Subcutaneous abdominal adipose tissue (tissue), 5 donors: ENCODE data around the gene SLAIN2.
A peak's percentile ranks its signal among the peaks of the same experiment; 100 is the strongest.
"Not testable (repeated sequence)": the region's sequence is repeated elsewhere in the genome, so short reads cannot be mapped to it uniquely, and the experiment has no call there.

Source experiments
- H3K27ac ChIP-seq: one replicate; pipeline ENCODE4 v1.7.0; 2013; ENCODE audit warnings: low read depth, mild to moderate bottlenecking, inconsistent platforms, low read length, moderate library complexity
- H3K27me3 ChIP-seq, 5 donors: one replicate each; pipeline ENCODE4 v1.7.0; 2013; ENCODE audit warnings: low read length in 5 of 5, inconsistent platforms in 1 of 5; ENCODE audit not compliant: control insufficient read depth in 5 of 5, insufficient read depth in 4 of 5
- H3K36me3 ChIP-seq, 5 donors: one replicate each; pipeline ENCODE4 v1.7.0; 2013; ENCODE audit warnings: low read length in 5 of 5; ENCODE audit not compliant: control insufficient read depth in 5 of 5, insufficient read depth in 5 of 5
- H3K4me1 ChIP-seq, 5 donors: one replicate each; pipeline ENCODE4 v1.7.0; 2013; ENCODE audit warnings: low read length in 5 of 5, mild to moderate bottlenecking in 3 of 5, moderate library complexity in 1 of 5; ENCODE audit not compliant: control insufficient read depth in 5 of 5, insufficient read depth in 5 of 5
- H3K4me3 ChIP-seq, 5 donors: one replicate each; pipeline ENCODE4 v1.7.0; 2013; ENCODE audit warnings: low read length in 5 of 5, low read depth in 1 of 5
- H3K9ac ChIP-seq, 5 donors: one replicate each; pipeline ENCODE4 v1.7.0; 2013; ENCODE audit warnings: low read length in 5 of 5, mild to moderate bottlenecking in 4 of 5, moderate library complexity in 3 of 5
- H3K9me3 ChIP-seq, 5 donors: one replicate each; pipeline ENCODE4 v1.7.0; 2013; ENCODE audit warnings: low read length in 5 of 5; ENCODE audit not compliant: control insufficient read depth in 5 of 5
- donor health status: healthy.
- donor health status: healthy.
- donor health status: healthy.
- donor health status: healthy.
- donor health status: healthy.

The SLAIN2 gene

GRCh38 chr4:48340965-48341775 lies at the start of gene SLAIN2:
Gene SLAIN2, plus strand, starts transcription at chr4:48341529. Its CDS starts 211 bp downstream, at chr4:48341740.
- H3K4me3 ChIP-seq, result peak within 1 kb of the TSS; percentile 87 to 97 (median 89)
- peak within 1 kb of the TSS; percentile 96 for H3K27ac ChIP-seq
- no peaks in the 10 kb centered on the region for H3K27me3 ChIP-seq
- H3K36me3 ChIP-seq, result no peaks in the 10 kb centered on the region
- H3K9me3 ChIP-seq, result no peaks in the 10 kb centered on the region
- peak within 1 kb of the TSS; percentile 89 to 98 (median 94) for H3K9ac ChIP-seq
- H3K4me1 ChIP-seq, result peaks cover 0 to 33% (median 29%) of the 10 kb centered on the region in 5 donors

GRCh38 chr4:48292218-48292790 lies 49.0 kb upstream of the SLAIN2 start:
- H3K9ac ChIP-seq, H3K36me3 ChIP-seq, H3K4me1 ChIP-seq, H3K27me3 ChIP-seq, H3K27ac ChIP-seq, H3K9me3 ChIP-seq, H3K4me3 ChIP-seq: not testable (repeated sequence)

DNA sequence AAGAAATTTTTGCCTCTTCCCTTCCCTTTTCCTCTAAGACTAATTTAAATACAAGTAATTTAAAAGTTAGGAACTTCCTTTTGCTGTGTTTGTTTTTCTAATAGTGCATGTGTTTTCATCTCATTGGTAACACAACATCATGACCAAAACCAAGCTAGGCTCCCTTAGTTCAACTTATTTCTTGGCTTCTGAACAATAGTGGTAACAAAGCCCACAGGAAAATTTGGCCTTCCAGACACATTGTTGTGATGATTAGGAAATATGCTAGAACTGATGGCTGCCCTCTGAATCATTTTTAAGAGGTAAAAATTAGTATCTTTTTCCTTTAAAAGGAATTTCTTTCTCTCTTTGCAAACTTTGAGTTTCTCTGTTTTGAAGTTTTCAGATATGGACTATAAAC lies 46.2 kb upstream of the SLAIN2 start:
- no peaks in the 10 kb centered on the region for H3K9me3 ChIP-seq
- no peak overlapping the region for H3K9ac ChIP-seq
- no peak overlapping the region for H3K27ac ChIP-seq
- no peaks in the 10 kb centered on the region for H3K27me3 ChIP-seq
- H3K4me3 ChIP-seq, result no peak overlapping the region
- no peaks in the 10 kb centered on the region for H3K4me1 ChIP-seq
- H3K36me3 ChIP-seq, result no peaks in the 10 kb centered on the region

DNA sequence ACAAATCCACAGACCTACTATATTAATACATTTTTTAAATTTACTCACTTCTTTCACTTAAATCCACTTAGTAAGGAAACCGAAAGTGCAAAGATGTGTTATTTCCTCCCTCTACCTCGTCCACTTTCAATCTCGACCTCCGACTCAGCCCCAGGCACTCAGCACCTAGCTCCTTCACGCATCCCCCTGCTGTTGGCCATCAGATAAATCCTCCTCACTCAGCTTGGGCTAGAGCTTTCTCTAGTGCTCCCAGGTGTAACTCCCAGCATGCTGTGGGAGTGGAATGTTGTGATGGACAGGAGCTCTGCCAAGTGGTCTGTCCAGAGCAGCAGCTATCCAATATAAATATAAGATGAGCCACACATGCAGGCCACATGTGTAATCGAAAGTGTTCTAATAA lies 45.0 kb upstream of the SLAIN2 start:
- no peak overlapping the region for H3K27ac ChIP-seq
- H3K4me3 ChIP-seq, result no peak overlapping the region
- H3K9me3 ChIP-seq, result no peaks in the 10 kb centered on the region
- no peak overlapping the region for H3K9ac ChIP-seq
- H3K27me3 ChIP-seq, result peaks cover 0 to 3% (median 0%) of the 10 kb centered on the region in 5 donors
- H3K36me3 ChIP-seq, result no peaks in the 10 kb centered on the region
- H3K4me1 ChIP-seq, result no peaks in the 10 kb centered on the region

DNA sequence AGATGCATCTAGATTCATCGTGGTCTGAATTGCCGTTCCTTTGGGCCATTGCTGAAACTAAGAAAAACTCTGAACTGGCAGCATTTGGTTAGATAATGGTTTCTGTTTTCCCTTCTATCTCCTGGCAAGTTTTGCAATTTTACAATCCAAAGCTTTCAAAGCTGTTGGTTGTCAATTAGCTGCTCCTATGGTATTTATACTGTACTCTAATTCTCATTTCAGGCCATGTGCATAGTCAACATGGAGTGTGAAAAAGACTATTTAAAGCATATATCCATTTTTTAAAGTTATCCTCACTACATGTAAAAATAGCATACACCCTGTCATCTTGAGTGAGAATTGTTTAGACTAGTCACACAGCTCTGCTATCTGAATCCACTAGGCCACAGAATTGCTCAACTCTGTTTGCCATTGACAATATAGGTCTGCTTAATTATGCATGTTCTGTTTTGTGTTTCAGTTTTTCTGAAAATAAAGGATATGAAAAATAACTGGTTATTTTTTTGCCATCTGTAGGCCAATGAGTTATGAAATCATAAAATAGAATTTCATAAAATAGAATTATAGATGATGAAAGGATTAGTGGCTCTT lies 44.0 kb upstream of the SLAIN2 start:
- no peaks in the 10 kb centered on the region for H3K4me1 ChIP-seq
- H3K36me3 ChIP-seq, result no peaks in the 10 kb centered on the region
- H3K4me3 ChIP-seq, result no peak overlapping the region
- no peak overlapping the region for H3K9ac ChIP-seq
- H3K27me3 ChIP-seq, result peaks cover 0 to 3% (median 0%) of the 10 kb centered on the region in 5 donors
- no peak overlapping the region for H3K27ac ChIP-seq
- no peaks in the 10 kb centered on the region for H3K9me3 ChIP-seq

GRCh38 chr4:48299560-48299959 lies 41.8 kb upstream of the SLAIN2 start:
- Histone ChIP-seq H3K9ac (no peak overlapping the region), H3K9me3 (no peaks in the 10 kb centered on the region), H3K36me3 (no peaks in the 10 kb centered on the region), H3K27me3 (peaks cover 0 to 3% (median 0%) of the 10 kb centered on the region in 5 donors), H3K4me3 (no peak overlapping the region), H3K27ac (no peak overlapping the region), H3K4me1 (no peaks in the 10 kb centered on the region)

GRCh38 chr4:48300004-48300403 lies 41.3 kb upstream of the SLAIN2 start:
- Histone ChIP-seq H3K4me3 (no peak overlapping the region), H3K27ac (no peak overlapping the region), H3K9ac (no peak overlapping the region), H3K36me3 (no peaks in the 10 kb centered on the region), H3K27me3 (peaks cover 0 to 3% (median 0%) of the 10 kb centered on the region in 5 donors), H3K9me3 (no peaks in the 10 kb centered on the region), H3K4me1 (no peaks in the 10 kb centered on the region)

- no peaks in the 10 kb centered on the region for H3K4me1 ChIP-seq
- H3K36me3 ChIP-seq, result no peaks in the 10 kb centered on the region
- no peak overlapping the region for H3K27ac ChIP-seq
- H3K9me3 ChIP-seq, result no peaks in the 10 kb centered on the region
- H3K4me3 ChIP-seq, result no peak overlapping the region
- H3K27me3 ChIP-seq, result peaks cover 0 to 3% (median 0%) of the 10 kb centered on the region in 5 donors
- no peak overlapping the region for H3K9ac ChIP-seq
These were observed 35.8 kb upstream of the SLAIN2 start for GRCh38 chr4:48305508-48305907.

GRCh38 chr4:48307528-48307927 lies 33.8 kb upstream of the SLAIN2 start:
- Histone ChIP-seq H3K4me1 (no peaks in the 10 kb centered on the region), H3K27ac (no peak overlapping the region), H3K27me3 (no peaks in the 10 kb centered on the region), H3K36me3 (no peaks in the 10 kb centered on the region), H3K9ac (no peak overlapping the region), H3K9me3 (no peaks in the 10 kb centered on the region), H3K4me3 (no peak overlapping the region)

GRCh38 chr4:48308901-48309300 lies 32.4 kb upstream of the SLAIN2 start:
- Histone ChIP-seq H3K9me3 (no peaks in the 10 kb centered on the region), H3K27me3 (no peaks in the 10 kb centered on the region)

More at GRCh38 chr4:48308901-48309300, 32.4 kb upstream of the SLAIN2 start:
- H3K9ac ChIP-seq, result no peak overlapping the region
- no peaks in the 10 kb centered on the region for H3K36me3 ChIP-seq
- H3K27ac ChIP-seq, result no peak overlapping the region
- no peaks in the 10 kb centered on the region for H3K4me1 ChIP-seq
- no peak overlapping the region for H3K4me3 ChIP-seq
